Epidermal melanocyte (primary cell): ENCODE measurements around the gene KRTAP4-7.
"Not testable (repeated sequence)": the region's sequence is repeated elsewhere in the genome, so short reads cannot be mapped to it uniquely, and the experiment has no call there.

Experiments used
- DNase-seq: peaks from one replicate; pipeline ENCODE4 v3.0.0; 2011; ENCODE audit warnings: low spot score; ENCODE audit not compliant: insufficient read length

The KRTAP4-7 gene

GRCh38 chr17:41108728-41109386 is 24.9 kb downstream of the KRTAP4-7 start:
- DNase-seq: not testable (repeated sequence)

- no peak for DNase-seq
Observed at GRCh38 chr17:41111151-41111885, 27.4 kb downstream of the KRTAP4-7 start.

- DNase-seq: no peak
Observed at GRCh38 chr17:41116297-41116696, 32.3 kb downstream of the KRTAP4-7 start.

- not testable (repeated sequence) for DNase-seq
Observed at GRCh38 chr17:41117846-41118386, 34.0 kb downstream of the KRTAP4-7 start, which contains the start of gene KRTAP4-11. KRTAP4-11 (minus strand) TSS chr17:41118373; CDS start chr17:41118315, 58 bp downstream.

GRCh38 chr17:41118721-41119120 is 34.8 kb downstream of the KRTAP4-7 start:
- no peak for DNase-seq

- not testable (repeated sequence) for DNase-seq
Observed at GRCh38 chr17:41119696-41120690, 36.0 kb downstream of the KRTAP4-7 start.

- no peak for DNase-seq
Observed at GRCh38 chr17:41121742-41122141, 37.8 kb downstream of the KRTAP4-7 start.

GRCh38 chr17:41123292-41123990 is 39.5 kb downstream of the KRTAP4-7 start:
- DNase-seq: not testable (repeated sequence)

- not testable (repeated sequence) for DNase-seq
Observed at GRCh38 chr17:41123991-41124371, 40.0 kb downstream of the KRTAP4-7 start, which contains the start of gene KRTAP4-12. KRTAP4-12 (minus strand) TSS chr17:41124182; CDS start chr17:41124122, 60 bp downstream.

- no peak for DNase-seq
Observed at GRCh38 chr17:41125064-41125463, 41.1 kb downstream of the KRTAP4-7 start.

GRCh38 chr17:41126412-41126811 is 42.5 kb downstream of the KRTAP4-7 start:
- no peak for DNase-seq

GRCh38 chr17:41127371-41127770 is 43.4 kb downstream of the KRTAP4-7 start:
- no peak for DNase-seq

GRCh38 chr17:41131979-41132378 is 48.0 kb downstream of the KRTAP4-7 start:
- no peak for DNase-seq

- DNase-seq: no peak
Observed at GRCh38 chr17:41133880-41134735, 50.2 kb downstream of the KRTAP4-7 start.
